SK-N-MC (cell line): Measurements from ENCODE around the gene INF2.

Experiments
- FOXP2 ChIP-seq: optimal IDR thresholded peaks from 2 replicates; pipeline ENCODE3; 2011; ENCODE audit warnings: mild to moderate bottlenecking, moderate library complexity; ENCODE audit not compliant: insufficient read depth; ENCODE audit errors: extremely low read length, control extremely low read depth
- POLR2AphosphoS5 ChIP-seq: IDR thresholded peaks from 2 replicates; pipeline ENCODE4 v1.6.1; 2012; ENCODE audit warnings: mild to moderate bottlenecking, low read depth, low read length, borderline replicate concordance

DNA sequence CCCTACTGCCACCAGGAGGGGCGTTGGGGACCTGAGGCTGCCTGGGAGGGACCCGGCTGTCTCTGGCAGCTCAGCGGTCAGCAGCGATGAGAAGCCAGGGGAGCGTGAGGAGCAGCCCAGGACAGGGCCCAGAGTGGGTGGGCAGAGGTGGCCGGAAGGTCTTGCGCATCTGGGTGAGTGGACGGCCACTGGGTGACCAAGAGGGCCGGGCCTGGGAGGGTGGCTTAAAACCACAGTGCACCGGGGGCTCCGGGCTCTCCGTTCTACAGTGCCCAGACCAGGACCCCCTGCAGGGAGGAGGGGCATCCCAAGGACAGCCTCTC lies 10.0 kb downstream of the INF2 start:
- no peak for TF ChIP-seq POLR2AphosphoS5
- no peak for TF ChIP-seq FOXP2
